Activated T-cell treated with anti-CD3 and anti-CD28 coated beads, Interleukin-2, amount 50 U/mL, for 4 hours (primary cell): ENCODE measurements around the gene CARD19. TPM values are rescaled to one million over a fixed set of nuclear protein-coding genes. Genes with fewer than 3 reads are reported as not detected.
A peak's percentile ranks its signal among the peaks of the same experiment; 100 is the strongest.

ENCODE experiments used
- ATAC-seq, 2 donors: fragments of 200-7000 bp; cut with Tn5 transposase; one replicate each; pipeline ENCODE4 v1.10.0; 2021
- DNase-seq: peaks from one replicate; pipeline ENCODE4 v3.0.0-alpha.2; 2020
- H3K27me3 Mint-ChIP-seq: one replicate; pipeline ENCODE4 v1.8.0; 2021; ENCODE audit warnings: low read depth, mixed read lengths
- H3K36me3 Mint-ChIP-seq: one replicate; pipeline ENCODE4 v1.8.0; 2022; ENCODE audit warnings: mixed read lengths; ENCODE audit not compliant: insufficient read depth
- H3K4me1 Mint-ChIP-seq: one replicate; pipeline ENCODE4 v1.8.0; 2021; ENCODE audit warnings: low read depth, mixed read lengths
- H3K4me3 Mint-ChIP-seq: one replicate; pipeline ENCODE4 v1.8.0; 2021; ENCODE audit warnings: mild to moderate bottlenecking, moderate library complexity, mixed read lengths
- H3K9me3 Mint-ChIP-seq: one replicate; pipeline ENCODE4 v1.8.0; 2021; ENCODE audit warnings: mixed read lengths
- total RNA-seq, 3 donors: library from RNA; stranded (reverse); gene quantifications; one replicate each; pipeline ENCODE4 v1.2.1, GENCODE V29; 2021

Gene CARD19
- total RNA-seq, 3 donors from 2014 or later: 25.5 to 33.8 (median 28.4) TPM

- DNase-seq (no peak), ATAC-seq (no peak)
- Mint-ChIP-seq H3K4me1 (peaks cover 39% of the 10 kb centered on the region), H3K4me3 (no peak overlapping the region), H3K9me3 (no peaks in the 10 kb centered on the region), H3K27me3 (no peaks in the 10 kb centered on the region), H3K36me3 (peaks cover 18% of the 10 kb centered on the region)
These were observed 26.8 kb downstream of the CARD19 start for GRCh38 chr9:93122721-93123221.

GRCh38 chr9:93123561-93124283, 27.7 kb downstream of the CARD19 start:
- Mint-ChIP-seq H3K4me1 (peaks cover 48% of the 10 kb centered on the region), H3K36me3 (peaks cover 20% of the 10 kb centered on the region), H3K27me3 (no peaks in the 10 kb centered on the region), H3K4me3 (no peak overlapping the region), H3K9me3 (no peaks in the 10 kb centered on the region)
- no peak for ATAC-seq
- DNase-seq: no peak

- DNase-seq (peak; percentile 3), ATAC-seq (no peak)
- no peaks in the 10 kb centered on the region for H3K9me3 Mint-ChIP-seq
- H3K4me1 Mint-ChIP-seq: peaks cover 46% of the 10 kb centered on the region
- H3K4me3 Mint-ChIP-seq: no peak overlapping the region
- H3K36me3 Mint-ChIP-seq: peaks cover 21% of the 10 kb centered on the region
- H3K27me3 Mint-ChIP-seq: no peaks in the 10 kb centered on the region
These were observed 28.8 kb downstream of the CARD19 start for GRCh38 chr9:93124793-93125192.

DNA sequence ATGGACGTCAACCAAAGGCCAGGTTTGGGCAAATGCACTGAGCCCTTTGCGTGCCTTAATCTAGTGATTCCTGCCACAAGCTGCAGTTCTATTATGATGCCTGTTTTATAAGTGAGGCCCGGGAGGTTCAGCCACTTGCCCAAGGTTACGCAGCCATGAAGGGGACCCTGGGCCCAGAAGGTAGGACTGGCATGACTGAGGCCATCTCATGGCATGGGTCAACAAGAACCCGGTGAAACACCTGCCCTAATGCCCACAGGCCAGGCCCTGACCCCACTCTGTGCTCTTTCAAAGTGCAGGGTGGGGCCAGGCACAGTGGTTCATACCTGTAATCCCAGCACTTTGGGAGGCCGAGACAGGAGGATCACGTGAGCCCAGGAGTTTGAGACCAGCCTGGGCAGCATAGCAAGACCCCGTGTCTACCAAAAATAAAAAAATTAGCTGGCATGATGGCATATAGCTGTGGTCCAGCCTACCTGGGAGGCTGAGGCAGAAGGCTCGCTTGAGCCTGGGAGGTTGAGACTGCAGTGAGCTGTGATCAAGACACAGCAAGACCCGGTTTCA, 29.4 kb downstream of the CARD19 start:
- Mint-ChIP-seq H3K4me1 (peaks cover 41% of the 10 kb centered on the region), H3K27me3 (no peaks in the 10 kb centered on the region), H3K9me3 (no peaks in the 10 kb centered on the region), H3K36me3 (peaks cover 17% of the 10 kb centered on the region), H3K4me3 (peak overlapping the region; percentile 38)
- peak; percentile 3 for DNase-seq
- no peak for ATAC-seq

- Mint-ChIP-seq H3K27me3 (no peaks in the 10 kb centered on the region), H3K9me3 (no peaks in the 10 kb centered on the region), H3K4me3 (peak overlapping the region; percentile 38), H3K36me3 (peaks cover 14% of the 10 kb centered on the region), H3K4me1 (peaks cover 47% of the 10 kb centered on the region)
- DNase-seq: no peak
- no peak for ATAC-seq
These were observed 30.2 kb downstream of the CARD19 start for GRCh38 chr9:93126151-93126781.

GRCh38 chr9:93126825-93127368, 30.9 kb downstream of the CARD19 start:
- H3K9me3 Mint-ChIP-seq: no peaks in the 10 kb centered on the region
- ATAC-seq (peak; percentile 25 to 30), DNase-seq (no peak)
- no peak overlapping the region for H3K4me3 Mint-ChIP-seq
- no peaks in the 10 kb centered on the region for H3K27me3 Mint-ChIP-seq
- H3K36me3 Mint-ChIP-seq: peaks cover 10% of the 10 kb centered on the region
- H3K4me1 Mint-ChIP-seq: peaks cover 53% of the 10 kb centered on the region

GRCh38 chr9:93127395-93127911, 31.4 kb downstream of the CARD19 start:
- H3K27me3 Mint-ChIP-seq: no peaks in the 10 kb centered on the region
- H3K36me3 Mint-ChIP-seq: peaks cover 9% of the 10 kb centered on the region
- DNase-seq (no peak), ATAC-seq (no peak)
- H3K4me1 Mint-ChIP-seq: peaks cover 58% of the 10 kb centered on the region
- H3K4me3 Mint-ChIP-seq: no peak overlapping the region
- H3K9me3 Mint-ChIP-seq: no peaks in the 10 kb centered on the region

DNA sequence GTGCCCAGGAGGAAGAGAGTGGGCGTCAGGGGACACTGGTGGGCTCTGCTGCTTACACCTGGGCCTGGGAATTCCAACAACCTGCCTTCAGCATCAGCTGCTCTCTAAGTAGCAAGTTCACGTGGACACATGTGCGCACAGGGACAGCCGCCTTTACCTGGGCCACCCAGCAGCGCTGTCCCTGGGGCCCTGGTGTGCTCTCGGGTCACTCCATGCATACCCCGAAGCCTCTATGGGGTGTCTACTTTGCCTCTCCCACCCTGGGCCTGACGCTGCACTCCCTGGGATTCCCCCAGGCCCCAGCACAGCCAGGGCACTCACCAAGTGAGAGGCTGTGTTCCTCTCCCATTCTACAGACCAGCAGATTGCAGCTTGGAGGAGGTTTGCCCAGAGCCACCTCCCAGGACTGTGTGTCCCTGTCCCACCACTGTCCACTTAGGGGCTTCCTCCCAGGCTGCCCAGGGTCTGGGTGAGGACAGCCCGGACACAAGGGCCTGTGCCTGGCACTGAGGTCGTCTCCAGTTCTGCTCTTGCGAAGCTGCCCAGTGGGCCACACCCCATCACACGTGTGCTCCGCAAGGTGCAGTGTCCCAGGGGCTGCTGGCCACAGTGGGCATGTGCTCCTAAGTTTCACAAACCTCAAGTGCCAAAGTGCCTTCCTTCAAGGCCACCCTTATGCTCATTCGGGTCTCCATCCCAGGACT, 32.1 kb downstream of the CARD19 start:
- no peaks in the 10 kb centered on the region for H3K9me3 Mint-ChIP-seq
- ATAC-seq (no peak), DNase-seq (no peak)
- no peak overlapping the region for H3K4me3 Mint-ChIP-seq
- no peaks in the 10 kb centered on the region for H3K27me3 Mint-ChIP-seq
- peaks cover 66% of the 10 kb centered on the region for H3K4me1 Mint-ChIP-seq
- peaks cover 11% of the 10 kb centered on the region for H3K36me3 Mint-ChIP-seq

GRCh38 chr9:93128715-93129224, 32.8 kb downstream of the CARD19 start:
- no peak for DNase-seq
- no peak overlapping the region for H3K4me3 Mint-ChIP-seq

GRCh38 chr9:93129286-93129685, 33.3 kb downstream of the CARD19 start:
- Mint-ChIP-seq H3K36me3 (peaks cover 11% of the 10 kb centered on the region), H3K27me3 (no peaks in the 10 kb centered on the region), H3K4me3 (no peak overlapping the region), H3K9me3 (no peaks in the 10 kb centered on the region), H3K4me1 (peaks cover 68% of the 10 kb centered on the region)
- ATAC-seq (no peak), DNase-seq (no peak)

More at GRCh38 chr9:93128715-93129224, 32.8 kb downstream of the CARD19 start:
- no peaks in the 10 kb centered on the region for H3K27me3 Mint-ChIP-seq
- H3K9me3 Mint-ChIP-seq: no peaks in the 10 kb centered on the region
- peaks cover 11% of the 10 kb centered on the region for H3K36me3 Mint-ChIP-seq
- H3K4me1 Mint-ChIP-seq: peaks cover 68% of the 10 kb centered on the region
- ATAC-seq: no peak

DNA sequence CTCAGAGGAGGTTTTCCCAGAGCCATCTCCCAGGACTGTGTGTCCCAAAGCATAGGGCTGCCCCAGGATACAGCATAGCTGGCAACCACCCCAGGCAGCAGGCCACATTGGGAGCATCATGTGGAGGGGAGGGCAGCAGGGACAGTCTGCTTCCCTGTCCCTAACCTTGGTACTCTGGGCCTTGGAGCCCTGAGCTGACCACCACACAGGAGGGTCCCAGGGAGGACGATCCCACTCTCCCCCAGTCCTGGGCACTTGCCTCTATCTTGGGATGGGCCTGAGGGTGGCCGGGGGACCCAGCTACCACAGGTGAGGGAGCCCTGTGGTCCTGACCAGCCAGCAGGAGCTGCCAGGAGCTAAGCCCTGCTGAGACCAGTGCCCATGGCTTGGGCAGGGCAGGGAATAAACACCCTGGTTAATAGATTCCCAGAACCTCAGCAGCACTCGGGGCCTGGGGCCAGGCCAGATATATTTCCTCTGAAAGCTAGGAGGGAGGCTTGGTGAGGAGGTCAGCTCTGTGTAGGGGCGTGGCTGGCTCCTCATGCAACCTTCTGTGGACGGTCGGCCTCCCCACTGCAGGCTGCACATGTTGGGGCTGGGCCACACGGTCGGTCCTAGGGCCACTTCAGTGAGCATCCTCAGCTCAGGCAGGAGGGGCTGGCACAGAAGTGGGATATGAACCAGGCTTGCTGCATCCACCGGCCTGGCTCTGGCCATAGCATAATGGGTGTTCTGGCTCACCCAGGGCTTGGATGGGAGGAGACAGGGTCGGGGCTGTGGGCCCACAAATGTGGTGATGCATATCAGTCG, 33.9 kb downstream of the CARD19 start:
- DNase-seq (no peak), ATAC-seq (no peak)
- peak overlapping the region; percentile 37 for H3K4me3 Mint-ChIP-seq
- no peaks in the 10 kb centered on the region for H3K9me3 Mint-ChIP-seq
- H3K27me3 Mint-ChIP-seq: no peaks in the 10 kb centered on the region
- H3K36me3 Mint-ChIP-seq: peaks cover 7% of the 10 kb centered on the region
- peaks cover 70% of the 10 kb centered on the region for H3K4me1 Mint-ChIP-seq

- H3K9me3 Mint-ChIP-seq: no peaks in the 10 kb centered on the region
- ATAC-seq (no peak), DNase-seq (no peak)
- H3K27me3 Mint-ChIP-seq: no peaks in the 10 kb centered on the region
- peak overlapping the region; percentile 92 for H3K4me3 Mint-ChIP-seq
- H3K4me1 Mint-ChIP-seq: peaks cover 70% of the 10 kb centered on the region
- peaks cover 6% of the 10 kb centered on the region for H3K36me3 Mint-ChIP-seq
These were observed 35.0 kb downstream of the CARD19 start for GRCh38 chr9:93130861-93131481.
